ENCODE measurements around the gene THBS3. TPM values are rescaled to one million over a fixed set of nuclear protein-coding genes. Genes with fewer than 3 reads are reported as not detected.

The THBS3 gene
- total and polyA plus RNA-seq, 2 of the 13 experiments (the other 11 are each of a cell fraction or from before 2014, with no cell fraction given), result 0.86 to 3.6 TPM

GRCh38 chr1:155208541-155209311 lies 1.0 kb upstream of the THBS3 start, which contains the start of gene MTX1 (continued):
- no peak for TF ChIP-seq PITX1 (CRISPR knock-in tag; IDR thresholded peaks at IDR 0.05)
- no peak for TF ChIP-seq ZNF841 (CRISPR knock-in tag; IDR thresholded peaks at IDR 0.05; ENCODE audit: borderline replicate concordance)
- TF ChIP-seq, protein P1, sequence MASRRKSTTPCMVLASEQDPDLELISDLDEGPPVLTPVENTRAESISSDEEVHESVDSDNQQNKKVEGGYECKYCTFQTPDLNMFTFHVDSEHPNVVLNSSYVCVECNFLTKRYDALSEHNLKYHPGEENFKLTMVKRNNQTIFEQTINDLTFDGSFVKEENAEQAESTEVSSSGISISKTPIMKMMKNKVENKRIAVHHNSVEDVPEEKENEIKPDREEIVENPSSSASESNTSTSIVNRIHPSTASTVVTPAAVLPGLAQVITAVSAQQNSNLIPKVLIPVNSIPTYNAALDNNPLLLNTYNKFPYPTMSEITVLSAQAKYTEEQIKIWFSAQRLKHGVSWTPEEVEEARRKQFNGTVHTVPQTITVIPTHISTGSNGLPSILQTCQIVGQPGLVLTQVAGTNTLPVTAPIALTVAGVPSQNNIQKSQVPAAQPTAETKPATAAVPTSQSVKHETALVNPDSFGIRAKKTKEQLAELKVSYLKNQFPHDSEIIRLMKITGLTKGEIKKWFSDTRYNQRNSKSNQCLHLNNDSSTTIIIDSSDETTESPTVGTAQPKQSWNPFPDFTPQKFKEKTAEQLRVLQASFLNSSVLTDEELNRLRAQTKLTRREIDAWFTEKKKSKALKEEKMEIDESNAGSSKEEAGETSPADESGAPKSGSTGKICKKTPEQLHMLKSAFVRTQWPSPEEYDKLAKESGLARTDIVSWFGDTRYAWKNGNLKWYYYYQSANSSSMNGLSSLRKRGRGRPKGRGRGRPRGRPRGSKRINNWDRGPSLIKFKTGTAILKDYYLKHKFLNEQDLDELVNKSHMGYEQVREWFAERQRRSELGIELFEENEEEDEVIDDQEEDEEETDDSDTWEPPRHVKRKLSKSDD (CRISPR knock-in tag; IDR thresholded peaks at IDR 0.05; ENCODE audit: low read depth), result no peak
- TF ChIP-seq ZNF556 (CRISPR knock-in tag; IDR thresholded peaks at IDR 0.05; ENCODE audit: borderline replicate concordance), result no peak
- no peak for TF ChIP-seq BRD4 (CRISPR knock-in tag; IDR thresholded peaks at IDR 0.05)
- peak; percentile 57; the same call in 1 of the 2 replicates for TF ChIP-seq ZNF598 (CRISPR knock-in tag; IDR thresholded peaks at IDR 0.05; ENCODE audit: borderline replicate concordance)
- no peak for TF ChIP-seq HMG20A (CRISPR knock-in tag; IDR thresholded peaks at IDR 0.05; ENCODE audit: borderline replicate concordance)
- peak; percentile 62 for TF ChIP-seq GMEB1 (CRISPR knock-in tag; IDR thresholded peaks at IDR 0.05; ENCODE audit: borderline replicate concordance)
- TF ChIP-seq, protein P2, sequence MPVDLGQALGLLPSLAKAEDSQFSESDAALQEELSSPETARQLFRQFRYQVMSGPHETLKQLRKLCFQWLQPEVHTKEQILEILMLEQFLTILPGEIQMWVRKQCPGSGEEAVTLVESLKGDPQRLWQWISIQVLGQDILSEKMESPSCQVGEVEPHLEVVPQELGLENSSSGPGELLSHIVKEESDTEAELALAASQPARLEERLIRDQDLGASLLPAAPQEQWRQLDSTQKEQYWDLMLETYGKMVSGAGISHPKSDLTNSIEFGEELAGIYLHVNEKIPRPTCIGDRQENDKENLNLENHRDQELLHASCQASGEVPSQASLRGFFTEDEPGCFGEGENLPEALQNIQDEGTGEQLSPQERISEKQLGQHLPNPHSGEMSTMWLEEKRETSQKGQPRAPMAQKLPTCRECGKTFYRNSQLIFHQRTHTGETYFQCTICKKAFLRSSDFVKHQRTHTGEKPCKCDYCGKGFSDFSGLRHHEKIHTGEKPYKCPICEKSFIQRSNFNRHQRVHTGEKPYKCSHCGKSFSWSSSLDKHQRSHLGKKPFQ (CRISPR knock-in tag; IDR thresholded peaks at IDR 0.05; ENCODE audit: insufficient replicate concordance), result peak; percentile 71
- no peak for TF ChIP-seq HDAC6 (IDR thresholded peaks at IDR 0.05; ENCODE audit: low read depth, low read length)
- 0 out of 2 replicates have a peak, but pooled peaks have one; percentile 16 for TF ChIP-seq ZNF317 (CRISPR knock-in tag; IDR thresholded peaks at IDR 0.05)
- 0 out of 2 replicates have a peak, but pooled peaks have one; percentile 65 for TF ChIP-seq SALL2 (CRISPR knock-in tag; IDR thresholded peaks at IDR 0.05)
- no peak; the same call in 1 of the 2 replicates for TF ChIP-seq ISL2 (CRISPR knock-in tag; IDR thresholded peaks at IDR 0.05)
- TF ChIP-seq ZNF572 (CRISPR knock-in tag; IDR thresholded peaks at IDR 0.05), result no peak
- TF ChIP-seq ZNF431 (CRISPR knock-in tag; IDR thresholded peaks at IDR 0.05; ENCODE audit: borderline replicate concordance, low read depth), result no peak
- no peak for TF ChIP-seq SKI (IDR thresholded peaks at IDR 0.05; ENCODE audit: partially characterized antibody)
- peak; percentile 29; the same call in 1 of the 2 replicates for TF ChIP-seq ZNF891 (CRISPR knock-in tag; IDR thresholded peaks at IDR 0.05)
- TF ChIP-seq TOE1 (CRISPR knock-in tag; IDR thresholded peaks at IDR 0.05), result no peak
- TF ChIP-seq, protein P3, sequence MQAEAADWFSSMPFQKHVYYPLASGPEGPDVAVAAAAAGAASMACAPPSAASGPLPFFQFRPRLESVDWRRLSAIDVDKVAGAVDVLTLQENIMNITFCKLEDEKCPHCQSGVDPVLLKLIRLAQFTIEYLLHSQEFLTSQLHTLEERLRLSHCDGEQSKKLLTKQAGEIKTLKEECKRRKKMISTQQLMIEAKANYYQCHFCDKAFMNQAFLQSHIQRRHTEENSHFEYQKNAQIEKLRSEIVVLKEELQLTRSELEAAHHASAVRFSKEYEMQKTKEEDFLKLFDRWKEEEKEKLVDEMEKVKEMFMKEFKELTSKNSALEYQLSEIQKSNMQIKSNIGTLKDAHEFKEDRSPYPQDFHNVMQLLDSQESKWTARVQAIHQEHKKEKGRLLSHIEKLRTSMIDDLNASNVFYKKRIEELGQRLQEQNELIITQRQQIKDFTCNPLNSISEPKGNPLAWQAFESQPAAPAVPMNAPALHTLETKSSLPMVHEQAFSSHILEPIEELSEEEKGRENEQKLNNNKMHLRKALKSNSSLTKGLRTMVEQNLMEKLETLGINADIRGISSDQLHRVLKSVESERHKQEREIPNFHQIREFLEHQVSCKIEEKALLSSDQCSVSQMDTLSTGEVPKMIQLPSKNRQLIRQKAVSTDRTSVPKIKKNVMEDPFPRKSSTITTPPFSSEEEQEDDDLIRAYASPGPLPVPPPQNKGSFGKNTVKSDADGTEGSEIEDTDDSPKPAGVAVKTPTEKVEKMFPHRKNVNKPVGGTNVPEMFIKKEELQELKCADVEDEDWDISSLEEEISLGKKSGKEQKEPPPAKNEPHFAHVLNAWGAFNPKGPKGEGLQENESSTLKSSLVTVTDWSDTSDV (CRISPR knock-in tag; IDR thresholded peaks at IDR 0.05), result no peak
- TF ChIP-seq KDM5A (IDR thresholded peaks at IDR 0.05; ENCODE audit: borderline replicate concordance, low read length), result no peak; the same call in 1 of the 2 replicates
- TF ChIP-seq ESRRA (CRISPR knock-in tag; IDR thresholded peaks at IDR 0.05; ENCODE audit: low read depth), result no peak; the same call in 1 of the 2 replicates
